HG03060 (cell line): ENCODE data around the gene SNORC.
"Not testable (repeated sequence)": the region's sequence is repeated elsewhere in the genome, so short reads cannot be mapped to it uniquely, and the experiment has no call there.

Experiments
- ATAC-seq: cut with Tn5 transposase; IDR thresholded peaks from one replicate; pipeline ENCODE4 v1.9.1; 2021; ENCODE audit warnings: low read depth, moderate number of reproducible peaks; ENCODE audit not compliant: unreplicated experiment

The SNORC gene

GRCh38 chr2:232870018-232870765, at the start of gene SNORC:
Gene SNORC (plus strand): TSS chr2:232870264. CDS start chr2:232870342, 78 bp downstream.
- no peak for ATAC-seq

GRCh38 chr2:232829988-232830387, 40.1 kb upstream of the SNORC start:
- ATAC-seq: no peak

- ATAC-seq: no peak
Observed at GRCh38 chr2:232831496-232831895, 38.6 kb upstream of the SNORC start.

- no peak for ATAC-seq
Observed at GRCh38 chr2:232833830-232834229, 36.2 kb upstream of the SNORC start.

GRCh38 chr2:232835687-232836208, 34.3 kb upstream of the SNORC start:
- ATAC-seq: no peak

GRCh38 chr2:232836934-232837333, 33.1 kb upstream of the SNORC start:
- ATAC-seq: no peak

GRCh38 chr2:232838406-232838874, 31.6 kb upstream of the SNORC start:
- no peak for ATAC-seq

GRCh38 chr2:232839411-232840079, 30.5 kb upstream of the SNORC start:
- ATAC-seq: no peak

GRCh38 chr2:232842689-232843088, 27.4 kb upstream of the SNORC start:
- ATAC-seq: no peak

GRCh38 chr2:232843834-232844233, 26.2 kb upstream of the SNORC start:
- ATAC-seq: no peak

GRCh38 chr2:232846055-232846454, 24.0 kb upstream of the SNORC start:
- no peak for ATAC-seq

GRCh38 chr2:232850039-232850438, 20.0 kb upstream of the SNORC start:
- no peak for ATAC-seq

GRCh38 chr2:232852081-232852480, 18.0 kb upstream of the SNORC start:
- not testable (repeated sequence) for ATAC-seq

GRCh38 chr2:232852676-232853075, 17.4 kb upstream of the SNORC start:
- no peak for ATAC-seq

- no peak for ATAC-seq
Observed at GRCh38 chr2:232854082-232854481, 16.0 kb upstream of the SNORC start.

- ATAC-seq: no peak
Observed at GRCh38 chr2:232857158-232857563, 12.9 kb upstream of the SNORC start.

- no peak for ATAC-seq
Observed at GRCh38 chr2:232859385-232859916, 10.6 kb upstream of the SNORC start.

GRCh38 chr2:232860593-232861241, 9.3 kb upstream of the SNORC start:
- no peak for ATAC-seq

GRCh38 chr2:232861353-232861752, 8.7 kb upstream of the SNORC start:
- ATAC-seq: no peak

GRCh38 chr2:232863996-232864395, 6.1 kb upstream of the SNORC start:
- ATAC-seq: no peak

- ATAC-seq: no peak
Observed at GRCh38 chr2:232865165-232865564, 4.9 kb upstream of the SNORC start.
